ENCODE measurements around the gene ZNF165. TPM values are rescaled to one million over a fixed set of nuclear protein-coding genes. Genes with fewer than 3 reads are reported as not detected.
"Not testable (repeated sequence)": the region's sequence is repeated elsewhere in the genome, so short reads cannot be mapped to it uniquely, and the experiment has no call there.

Gene ZNF165
- 0.56 TPM for polyA plus RNA-seq (ENCODE audit: insufficient read length)

- DNase-seq = not testable (repeated sequence)
Measured at GRCh38 chr6:28080381-28080630, at the start of gene ZNF165. ZNF165 (plus strand) TSS chr6:28080568; CDS start chr6:28085481, 4,913 bp downstream.

- no peak for DNase-seq
Measured at GRCh38 chr6:28053584-28053983, 26.8 kb upstream of the ZNF165 start.

GRCh38 chr6:28060405-28060804 lies 20.0 kb upstream of the ZNF165 start:
- DNase-seq = no peak

GRCh38 chr6:28064272-28064671 lies 16.1 kb upstream of the ZNF165 start:
- DNase-seq = no peak

- DNase-seq = no peak
Measured at GRCh38 chr6:28068067-28068466, 12.3 kb upstream of the ZNF165 start.

- DNase-seq = not testable (repeated sequence)
Measured at GRCh38 chr6:28070968-28071367, 9.4 kb upstream of the ZNF165 start.

GRCh38 chr6:28078050-28078449 lies 2.3 kb upstream of the ZNF165 start:
- DNase-seq = no peak

- no peak for DNase-seq
Measured at GRCh38 chr6:28078836-28079235, 1.5 kb upstream of the ZNF165 start.

- peak; percentile 97 for DNase-seq
Measured at GRCh38 chr6:28080631-28081485, 490 bp downstream of the ZNF165 start.

GRCh38 chr6:28081486-28081751 lies 1.1 kb downstream of the ZNF165 start:
- DNase-seq = no peak

GRCh38 chr6:28082939-28083338 lies 2.6 kb downstream of the ZNF165 start:
- no peak for DNase-seq

- DNase-seq = no peak
Measured at GRCh38 chr6:28089054-28089453, 8.7 kb downstream of the ZNF165 start.

- DNase-seq = no peak
Measured at GRCh38 chr6:28090917-28091586, 10.7 kb downstream of the ZNF165 start.

- not testable (repeated sequence) for DNase-seq
Measured at GRCh38 chr6:28102222-28102621, 21.9 kb downstream of the ZNF165 start.

GRCh38 chr6:28102699-28103098 lies 22.3 kb downstream of the ZNF165 start:
- DNase-seq = not testable (repeated sequence)

GRCh38 chr6:28104392-28105244 lies 24.2 kb downstream of the ZNF165 start:
- peak; percentile 80 for DNase-seq

- no peak for DNase-seq
Measured at GRCh38 chr6:28105245-28105639, 24.9 kb downstream of the ZNF165 start.

GRCh38 chr6:28107506-28107905 lies 27.1 kb downstream of the ZNF165 start:
- no peak for DNase-seq

- no peak for DNase-seq
Measured at GRCh38 chr6:28111964-28112363, 31.6 kb downstream of the ZNF165 start.

- no peak for DNase-seq
Measured at GRCh38 chr6:28115799-28116198, 35.4 kb downstream of the ZNF165 start.

- DNase-seq = no peak
Measured at GRCh38 chr6:28117386-28118050, 37.1 kb downstream of the ZNF165 start.

GRCh38 chr6:28118217-28118616 lies 37.8 kb downstream of the ZNF165 start:
- DNase-seq = no peak

GRCh38 chr6:28121876-28122275 lies 41.5 kb downstream of the ZNF165 start:
- no peak for DNase-seq

Measured in hindlimb muscle (tissue), 1 donor.